Mammary epithelial cell (primary cell): Measurements from ENCODE around the gene HLA-DQB1.

Experiments used
- CTCF ChIP-seq, 2 donors: IDR thresholded peaks in 1 of 2; conservative IDR thresholded peaks in 1 of 2; 2 replicates each; pipeline ENCODE4 v1.5.1; 2011 to 2012; ENCODE audit warnings: inconsistent platforms in 2 of 2, low read length in 2 of 2, mild to moderate bottlenecking in 2 of 2, control low read depth in 1 of 2, low read depth in 1 of 2; ENCODE audit not compliant: insufficient read depth in 1 of 2; ENCODE audit errors: extremely low read depth in 1 of 2
- EZH2 ChIP-seq: IDR thresholded peaks from 2 replicates; pipeline ENCODE4 v1.6.1; 2012; ENCODE audit warnings: low read length, inconsistent platforms, borderline replicate concordance

GRCh38 chr6:32685603-32686002 lies 19.1 kb upstream of the HLA-DQB1 start:
- no peak for TF ChIP-seq EZH2
- TF ChIP-seq CTCF (conservative IDR thresholded peaks at IDR 0.05 in 1 of 2, IDR thresholded peaks at IDR 0.05 in 1 of 2; ENCODE audit: extremely low read depth in 1 of 2, insufficient read depth in 1 of 2, low read depth in 1 of 2, low read length in 2 of 2) = no peak
